DOHH2 (cell line): ENCODE results near the gene LPAR1.

Experiments
- H3F3A ChIP-seq: fragments of 200-600 bp; sonication (generic), shearing (Covaris generic); 2 replicates; pipeline ENCODE4 v1.6.0; 2016; ENCODE audit warnings: antibody characterized with exemption, mild to moderate bottlenecking; ENCODE audit not compliant: control insufficient read depth, insufficient read depth
- H3K27ac ChIP-seq: fragments of 200-600 bp; sonication (generic); 2 replicates; pipeline ENCODE4 v1.5.1; 2014; ENCODE audit warnings: low read depth, mild to moderate bottlenecking, low read length, moderate library complexity
- H3K27me3 ChIP-seq: fragments of 200-600 bp; sonication (generic); 2 replicates; pipeline ENCODE4 v1.6.1; 2014; ENCODE audit warnings: mild to moderate bottlenecking, low read length, mixed read lengths; ENCODE audit not compliant: control insufficient read depth
- H3K36me3 ChIP-seq: fragments of 200-600 bp; sonication (generic); 2 replicates; pipeline ENCODE4 v1.6.1; 2014; ENCODE audit warnings: mild to moderate bottlenecking, low read length, moderate library complexity, mixed read lengths; ENCODE audit not compliant: control insufficient read depth
- H3K4me1 ChIP-seq: fragments of 200-600 bp; sonication (generic); 2 replicates; pipeline ENCODE4 v1.6.1; 2014; ENCODE audit warnings: mild to moderate bottlenecking, low read length, mixed read lengths; ENCODE audit not compliant: control insufficient read depth
- H3K4me2 ChIP-seq: fragments of 200-600 bp; sonication (generic); 2 replicates; pipeline ENCODE4 v1.6.0; 2014; ENCODE audit warnings: mild to moderate bottlenecking, low read length, moderate library complexity
- H3K4me3 ChIP-seq: fragments of 200-600 bp; sonication (generic); 2 replicates; pipeline ENCODE4 v1.5.1; 2014; ENCODE audit warnings: mild to moderate bottlenecking, low read length, mixed read lengths
- H3K79me2 ChIP-seq: fragments of 200-600 bp; sonication (generic); 2 replicates; pipeline ENCODE4 v1.6.1; 2014; ENCODE audit warnings: mild to moderate bottlenecking, low read length, mixed read lengths; ENCODE audit not compliant: control insufficient read depth
- H3K9me2 ChIP-seq: fragments of 200-600 bp; sonication (generic); replicated peaks from 2 replicates; pipeline ENCODE4 v1.6.1; 2014; ENCODE audit warnings: mild to moderate bottlenecking, low read length, mixed read lengths; ENCODE audit not compliant: control insufficient read depth
- H3K9me3 ChIP-seq: fragments of 200-600 bp; sonication (generic); 2 replicates; pipeline ENCODE4 v1.6.1; 2014; ENCODE audit warnings: antibody characterized with exemption, low read length, mixed read lengths; ENCODE audit not compliant: control insufficient read depth, insufficient read depth
- H4K20me1 ChIP-seq: fragments of 200-600 bp; sonication (generic); 2 replicates; pipeline ENCODE4 v1.6.0; 2014; ENCODE audit warnings: low read depth, mild to moderate bottlenecking, antibody characterized with exemption, low read length, moderate library complexity; ENCODE audit not compliant: control insufficient read depth, insufficient read depth
- EZH2phosphoT487 ChIP-seq: fragments of 200-600 bp; sonication (generic); IDR thresholded peaks from 2 replicates; pipeline ENCODE4 v1.6.1; 2017; ENCODE audit warnings: borderline replicate concordance, mild to moderate bottlenecking, antibody characterized with exemption, low read length, moderate library complexity, mixed read lengths
- TF ChIP-seq, protein P1 (sequence below): fragments of 200-600 bp; sonication (generic); IDR thresholded peaks from one replicate; pipeline ENCODE4 v1.5.1; 2014; ENCODE audit warnings: antibody characterized with exemption, mild to moderate bottlenecking, low read depth, low read length; ENCODE audit not compliant: poor library complexity, severe bottlenecking

LPAR1 gene

DNA sequence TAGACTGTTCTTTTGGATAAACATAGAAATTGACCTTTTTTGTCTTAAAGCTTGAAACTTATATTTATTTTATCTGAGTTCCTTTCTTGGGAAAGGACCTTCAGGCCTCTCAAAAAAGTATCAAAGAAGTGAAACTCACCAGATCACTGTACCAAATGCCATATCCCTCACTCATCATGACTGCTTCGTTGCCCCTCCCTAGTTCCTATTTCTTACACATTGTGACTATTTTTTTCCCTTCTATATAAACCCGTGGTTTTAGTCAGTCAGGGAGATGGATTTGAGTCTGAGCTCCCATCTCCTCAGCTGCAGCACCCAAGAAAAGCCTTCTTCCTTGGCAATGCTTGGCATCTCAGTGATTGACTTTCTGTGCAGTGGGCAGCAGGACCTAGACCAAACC, 129.4 kb downstream of the LPAR1 start:
- no peak overlapping the region for H3K4me3 ChIP-seq
- TF ChIP-seq, protein P1, sequence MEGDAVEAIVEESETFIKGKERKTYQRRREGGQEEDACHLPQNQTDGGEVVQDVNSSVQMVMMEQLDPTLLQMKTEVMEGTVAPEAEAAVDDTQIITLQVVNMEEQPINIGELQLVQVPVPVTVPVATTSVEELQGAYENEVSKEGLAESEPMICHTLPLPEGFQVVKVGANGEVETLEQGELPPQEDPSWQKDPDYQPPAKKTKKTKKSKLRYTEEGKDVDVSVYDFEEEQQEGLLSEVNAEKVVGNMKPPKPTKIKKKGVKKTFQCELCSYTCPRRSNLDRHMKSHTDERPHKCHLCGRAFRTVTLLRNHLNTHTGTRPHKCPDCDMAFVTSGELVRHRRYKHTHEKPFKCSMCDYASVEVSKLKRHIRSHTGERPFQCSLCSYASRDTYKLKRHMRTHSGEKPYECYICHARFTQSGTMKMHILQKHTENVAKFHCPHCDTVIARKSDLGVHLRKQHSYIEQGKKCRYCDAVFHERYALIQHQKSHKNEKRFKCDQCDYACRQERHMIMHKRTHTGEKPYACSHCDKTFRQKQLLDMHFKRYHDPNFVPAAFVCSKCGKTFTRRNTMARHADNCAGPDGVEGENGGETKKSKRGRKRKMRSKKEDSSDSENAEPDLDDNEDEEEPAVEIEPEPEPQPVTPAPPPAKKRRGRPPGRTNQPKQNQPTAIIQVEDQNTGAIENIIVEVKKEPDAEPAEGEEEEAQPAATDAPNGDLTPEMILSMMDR: no peak
- no peak for TF ChIP-seq EZH2phosphoT487
- H3K4me1 ChIP-seq: no peaks in the 10 kb centered on the region
- H3K9me3 ChIP-seq: peaks cover 5% of the 10 kb centered on the region; the same call in 1 of the 2 replicates
- H3K4me2 ChIP-seq: no peak overlapping the region
- H3F3A ChIP-seq: no peaks in the 10 kb centered on the region
- no peaks in the 10 kb centered on the region for H3K27me3 ChIP-seq
- no peaks in the 10 kb centered on the region for H3K36me3 ChIP-seq
- no peaks in the 10 kb centered on the region; the same call in 1 of the 2 replicates for H3K9me2 ChIP-seq
- H3K27ac ChIP-seq: no peak overlapping the region
- H3K79me2 ChIP-seq: no peaks in the 10 kb centered on the region
- no peaks in the 10 kb centered on the region for H4K20me1 ChIP-seq

DNA sequence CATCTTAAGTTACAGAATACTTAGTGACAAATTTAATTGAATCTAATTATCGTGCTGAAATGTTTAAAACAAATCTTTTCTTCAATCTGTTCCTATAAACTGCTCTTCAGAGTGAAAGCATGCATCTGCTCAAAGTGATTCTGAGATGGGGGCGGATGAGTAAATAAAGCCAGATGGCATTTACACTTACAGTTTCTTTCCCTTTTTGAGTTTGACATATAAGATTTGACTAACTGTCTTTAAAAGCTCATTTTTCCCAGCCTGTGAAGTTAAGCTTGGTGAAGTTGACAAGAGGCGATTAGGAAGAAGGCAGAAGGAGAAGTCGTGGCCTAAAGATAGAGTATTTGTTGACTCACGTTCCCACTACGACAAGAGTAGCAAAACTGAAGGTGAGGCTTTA, 137.4 kb downstream of the LPAR1 start:
- no peaks in the 10 kb centered on the region for H4K20me1 ChIP-seq

DNA sequence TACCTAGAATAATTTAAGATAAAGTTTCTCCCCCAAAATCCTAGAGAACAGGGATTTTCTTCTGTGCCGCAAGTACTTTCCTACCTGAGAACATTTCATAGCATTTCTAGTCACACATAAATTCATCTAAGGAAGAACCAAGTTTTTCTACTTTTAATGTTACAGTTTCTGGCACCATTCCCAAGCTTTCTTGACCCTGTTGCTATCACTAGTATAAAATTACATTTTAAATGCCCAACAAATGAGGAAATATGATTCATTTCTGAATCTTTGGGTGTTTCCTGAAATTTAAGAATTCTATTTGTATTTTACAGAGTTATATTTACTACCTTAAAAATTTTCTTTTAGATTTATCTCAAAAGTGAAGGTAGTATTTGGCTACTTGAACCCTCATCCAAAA, 137.8 kb downstream of the LPAR1 start:
- Histone ChIP-seq H3K4me3 (no peak overlapping the region), H3K9me3 (no peaks in the 10 kb centered on the region; the same call in 1 of the 2 replicates), H4K20me1 (no peaks in the 10 kb centered on the region), H3K79me2 (no peaks in the 10 kb centered on the region), H3K27ac (no peak overlapping the region), H3K9me2 (no peaks in the 10 kb centered on the region), H3K36me3 (no peaks in the 10 kb centered on the region), H3K4me2 (no peak overlapping the region), H3K4me1 (no peaks in the 10 kb centered on the region), H3K27me3 (no peaks in the 10 kb centered on the region), H3F3A (no peaks in the 10 kb centered on the region)
- TF ChIP-seq, protein P1: no peak
- TF ChIP-seq EZH2phosphoT487: no peak

More for the DNA sequence above, 137.4 kb downstream of the LPAR1 start:
- no peaks in the 10 kb centered on the region for H3F3A ChIP-seq
- H3K9me3 ChIP-seq: no peaks in the 10 kb centered on the region; the same call in 1 of the 2 replicates
- H3K4me1 ChIP-seq: no peaks in the 10 kb centered on the region
- no peak for TF ChIP-seq EZH2phosphoT487
- TF ChIP-seq, protein P1: no peak
- no peaks in the 10 kb centered on the region for H3K27me3 ChIP-seq
- H3K4me3 ChIP-seq: no peak overlapping the region
- no peaks in the 10 kb centered on the region for H3K36me3 ChIP-seq
- H3K9me2 ChIP-seq: no peaks in the 10 kb centered on the region; the same call in 1 of the 2 replicates
- no peaks in the 10 kb centered on the region for H3K79me2 ChIP-seq
- no peak overlapping the region for H3K27ac ChIP-seq
- H3K4me2 ChIP-seq: no peak overlapping the region
